Common myeloid progenitor, CD34-positive (primary cell): ENCODE data around the gene CEP55.

Experiments used
- CTCF ChIA-PET: fragments of 350-600 bp; sonication (Branson Sonifier 250); formaldehyde crosslinking; loops from one replicate; lab custom pipeline; 2021; ENCODE audit warnings: antibody characterized with exemption; lab: Charles Lee
- POLR2A ChIA-PET: fragments of 350-600 bp; sonication (Branson Sonifier 250); formaldehyde crosslinking; loops from one replicate; lab custom pipeline; 2021; ENCODE audit warnings: antibody characterized with exemption; lab: Charles Lee
- DNase-seq, 3 donors: peaks; one replicate each; pipeline versions ENCODE4 v3.0.0 to v3.0.0-alpha.2; 2013
- H3K27ac ChIP-seq, 2 experiments: 1 replicate in 1 of 2; 2 replicates in 1 of 2; pipeline ENCODE4 v1.7.0; 2013; ENCODE audit warnings: inconsistent platforms in 2 of 2, low read length in 2 of 2, mild to moderate bottlenecking in 2 of 2, low read depth in 1 of 2, moderate library complexity in 1 of 2; ENCODE audit not compliant: severe bottlenecking in 2 of 2, insufficient read depth in 1 of 2, poor library complexity in 1 of 2
- H3K27me3 ChIP-seq, 5 experiments: replicated peaks in 2 of 5; 1 replicate in 3 of 5; 2 replicates in 2 of 5; pipeline versions ENCODE4 v1.6.1 to v1.7.0; 2013; ENCODE audit warnings: low read length in 4 of 5, mild to moderate bottlenecking in 2 of 5, moderate library complexity in 2 of 5, inconsistent platforms in 1 of 5; ENCODE audit not compliant: insufficient read depth in 5 of 5, control insufficient read depth in 4 of 5
- H3K36me3 ChIP-seq, 4 experiments: 1 replicate in 2 of 4; 2 replicates in 2 of 4; pipeline versions ENCODE4 v1.6.1 to v1.7.0; 2013; ENCODE audit warnings: low read length in 3 of 4, control low read depth in 1 of 4, mild to moderate bottlenecking in 1 of 4; ENCODE audit not compliant: control insufficient read depth in 4 of 4, insufficient read depth in 4 of 4
- H3K4me1 ChIP-seq, 4 experiments: 1 replicate in 3 of 4; 2 replicates in 1 of 4; pipeline versions ENCODE4 v1.6.1 to v1.7.1; 2013; ENCODE audit warnings: low read length in 3 of 4, mild to moderate bottlenecking in 3 of 4, control low read depth in 1 of 4, inconsistent platforms in 1 of 4, moderate library complexity in 1 of 4; ENCODE audit not compliant: control insufficient read depth in 4 of 4, insufficient read depth in 4 of 4; ENCODE audit errors: control extremely low read depth in 1 of 4
- H3K4me3 ChIP-seq, 7 experiments: 1 replicate in 4 of 7; 2 replicates in 3 of 7; pipeline versions ENCODE4 v1.5.1 to v1.7.0; 2013; ENCODE audit warnings: mild to moderate bottlenecking in 7 of 7, low read length in 6 of 7, moderate library complexity in 6 of 7, inconsistent platforms in 2 of 7, low read depth in 2 of 7, control low read depth in 1 of 7; ENCODE audit not compliant: insufficient read depth in 4 of 7, control insufficient read depth in 1 of 7; ENCODE audit errors: extremely low read depth in 1 of 7
- H3K9me3 ChIP-seq, 5 experiments: 1 replicate in 4 of 5; 2 replicates in 1 of 5; pipeline versions ENCODE4 v1.6.1 to v1.7.1; 2013; ENCODE audit warnings: low read length in 4 of 5, mild to moderate bottlenecking in 2 of 5, inconsistent platforms in 1 of 5, low read depth in 1 of 5, moderate library complexity in 1 of 5; ENCODE audit not compliant: control insufficient read depth in 4 of 5, insufficient read depth in 2 of 5; ENCODE audit errors: control extremely low read depth in 1 of 5
- WGBS: methylation state at CpG from one replicate; pipeline ENCODE4 v1.1.5; 2013; ENCODE audit not compliant: insufficient coverage; 5-methylcytosine and 5-hydroxymethylcytosine counted together

The CEP55 gene

GRCh38 chr10:93488956-93489528 is 7.4 kb upstream of the CEP55 start:
- H3K27ac ChIP-seq: no peak overlapping the region
- no peak overlapping the region for H3K4me3 ChIP-seq
- H3K4me1 ChIP-seq: no peaks in the 10 kb centered on the region
- 96% methylated on average over 4 of the region's 4 CpGs for WGBS
- H3K27me3 ChIP-seq: peaks cover 0 to 2% (median 1%) of the 10 kb centered on the region in 5 experiments
- POLR2A ChIA-PET: interaction anchor here (0.7 kb wide), 1 partner anchor 391 kb away, joined by 3 read pairs; no protein-coding TSS in a partner anchor
- DNase-seq: no peak
- CTCF ChIA-PET: interaction anchor here (1.1 to 22.8 kb wide), 6 partner anchors 21 to 130 kb away, joined by 3 to 375 read pairs (median 4); no protein-coding TSS in a partner anchor
- H3K36me3 ChIP-seq: no peaks in the 10 kb centered on the region
- no peaks in the 10 kb centered on the region for H3K9me3 ChIP-seq

GRCh38 chr10:93491602-93492121 is 4.8 kb upstream of the CEP55 start:
- H3K4me1 ChIP-seq: peaks cover 0 to 8% (median 4%) of the 10 kb centered on the region in 4 experiments
- CTCF ChIA-PET: interaction anchor here (0.6 to 22.8 kb wide), 3 partner anchors 9 to 117 kb away, joined by 3 to 375 read pairs (median 18); partner anchors contain the start of gene MYOF

GRCh38 chr10:93493162-93493561 is 3.2 kb upstream of the CEP55 start:
- peaks cover 4 to 19% (median 13%) of the 10 kb centered on the region in 4 experiments for H3K4me1 ChIP-seq
- H3K36me3 ChIP-seq: no peaks in the 10 kb centered on the region
- POLR2A ChIA-PET: no interaction called here
- no peaks in the 10 kb centered on the region for H3K9me3 ChIP-seq
- no peak overlapping the region for H3K27ac ChIP-seq
- CTCF ChIA-PET: interaction anchor here (1.0 to 22.8 kb wide), 3 partner anchors 9 to 118 kb away, joined by 4 to 375 read pairs (median 18); partner anchors contain the start of gene MYOF
- peaks cover 0 to 8% (median 3%) of the 10 kb centered on the region in 5 experiments for H3K27me3 ChIP-seq
- 86% methylated on average over 3 of the region's 3 CpGs for WGBS
- H3K4me3 ChIP-seq: no peak overlapping the region
- no peak for DNase-seq

More at GRCh38 chr10:93491602-93492121, 4.8 kb upstream of the CEP55 start:
- Histone ChIP-seq H3K27me3 (peaks cover 0 to 8% (median 3%) of the 10 kb centered on the region in 5 experiments), H3K36me3 (no peaks in the 10 kb centered on the region), H3K9me3 (no peaks in the 10 kb centered on the region), H3K27ac (no peak overlapping the region), H3K4me3 (no peak overlapping the region)
- 100% methylated on average over 1 of the region's 2 CpGs for WGBS
- DNase-seq: no peak
- POLR2A ChIA-PET: no interaction called here

GRCh38 chr10:93494494-93494893 is 1.9 kb upstream of the CEP55 start:
- ChIA-PET POLR2A (no interaction called here), CTCF (interaction anchor here (1.0 to 3.4 kb wide), 3 partner anchors 13 to 118 kb away, joined by 3 to 14 read pairs (median 7); partner anchors contain the start of gene MYOF)
- no peak for DNase-seq
- Histone ChIP-seq H3K4me3 (no peak overlapping the region), H3K9me3 (no peaks in the 10 kb centered on the region), H3K4me1 (peaks cover 4 to 25% (median 16%) of the 10 kb centered on the region in 4 experiments), H3K27me3 (peaks cover 0 to 7% (median 3%) of the 10 kb centered on the region in 5 experiments), H3K27ac (no peak overlapping the region), H3K36me3 (no peaks in the 10 kb centered on the region)
- 80% methylated on average over 1 of the region's 2 CpGs for WGBS

GRCh38 chr10:93495654-93496321 is 624 bp upstream of the CEP55 start:
- no peak for DNase-seq
- 1% methylated on average over 20 of the region's 28 CpGs for whole genome bisulfite sequencing
- POLR2A ChIA-PET: interaction anchor here (0.7 kb wide), 1 partner anchor 138 kb away, joined by 3 read pairs; no protein-coding TSS in a partner anchor

GRCh38 chr10:93498166-93498565 is 1.8 kb downstream of the CEP55 start:
- Histone ChIP-seq H3K4me3 (peak overlapping the region in 2 of 7 experiments; percentile 35 to 42), H3K9me3 (no peaks in the 10 kb centered on the region), H3K36me3 (peaks cover 0 to 8% (median 4%) of the 10 kb centered on the region in 4 experiments), H3K27me3 (peaks cover 0 to 7% (median 3%) of the 10 kb centered on the region in 5 experiments), H3K27ac (no peak overlapping the region), H3K4me1 (peaks cover 4 to 25% (median 16%) of the 10 kb centered on the region in 4 experiments)
- DNase-seq: peak in 2 of 3 donors; percentile 77 to 86
- 3% methylated on average over 2 of the region's 5 CpGs for WGBS
- POLR2A ChIA-PET: interaction anchor here (0.6 kb wide), 1 partner anchor 10 kb away, joined by 3 read pairs; no protein-coding TSS in a partner anchor
- CTCF ChIA-PET: interaction anchor here (0.7 to 3.4 kb wide), 2 partner anchors 12 to 121 kb away, joined by 4 to 14 read pairs; no protein-coding TSS in a partner anchor

More at GRCh38 chr10:93495654-93496321, 624 bp upstream of the CEP55 start:
- no peak overlapping the region for H3K27ac ChIP-seq
- H3K9me3 ChIP-seq: no peaks in the 10 kb centered on the region
- H3K27me3 ChIP-seq: peaks cover 0 to 7% (median 3%) of the 10 kb centered on the region in 5 experiments
- CTCF ChIA-PET: interaction anchor here (0.9 to 3.4 kb wide), 6 partner anchors 10 to 123 kb away, joined by 3 to 14 read pairs (median 3); partner anchors contain the start of gene MYOF
- H3K4me1 ChIP-seq: peaks cover 4 to 25% (median 16%) of the 10 kb centered on the region in 4 experiments
- peaks cover 0 to 2% (median 0%) of the 10 kb centered on the region in 4 experiments for H3K36me3 ChIP-seq
- H3K4me3 ChIP-seq: peak overlapping the region; percentile 63 to 96 (median 90)
